ENCODE results near the gene TNIP1. TPM values are rescaled to one million over a fixed set of nuclear protein-coding genes. Genes with fewer than 3 reads are reported as not detected.
A peak's percentile ranks its signal among the peaks of the same experiment; 100 is the strongest.

TNIP1 gene
- total RNA-seq, 5 donors from 2014 or later (not counting 1 experiment from before 2014, with no cell fraction given) = 118 to 211 (median 170) TPM

- WGBS (ENCODE audit: insufficient coverage) = 77% methylated on average over 3 of the region's 7 CpGs
- H3K4me1 ChIP-seq (ENCODE audit: control insufficient read depth in 1 of 2, extremely low read depth in 1 of 2, insufficient read depth in 2 of 2, low read length in 2 of 2) = peaks cover 12 to 31% of the 10 kb centered on the region in 2 experiments
- POLR2A ChIA-PET = interaction anchor here (0.7 to 1.2 kb wide), 8 partner anchors 17 to 89 kb away, joined by 3 to 7 read pairs (median 4); no protein-coding TSS in a partner anchor
- H3K36me3 Mint-ChIP-seq = peaks cover 65% of the 10 kb centered on the region
- peak overlapping the region; percentile 4 to 56 (median 10) for H3K4me3 Mint-ChIP-seq
- H3K4me3 ChIP-seq (ENCODE audit: control insufficient read depth in 1 of 2, extremely low read depth in 1 of 2, low read length in 1 of 2) = no peak overlapping the region
- H3K9me3 Mint-ChIP-seq = no peaks in the 10 kb centered on the region
- H3K9me3 ChIP-seq = no peaks in the 10 kb centered on the region
- peak overlapping the region; percentile 56 for H3K27ac ChIP-seq (ENCODE audit: low read length)
- H3K4me1 Mint-ChIP-seq = peaks cover 41 to 59% (median 59%) of the 10 kb centered on the region in 3 donors
- peak overlapping the region; percentile 85 to 92 for H3K27ac Mint-ChIP-seq
- no peaks in the 10 kb centered on the region for H3K27me3 ChIP-seq (replicated peaks in 1 of 2; ENCODE audit: control insufficient read depth in 2 of 2, extremely low read depth in 1 of 2, insufficient read depth in 2 of 2, low read length in 1 of 2)
- H3K36me3 ChIP-seq (ENCODE audit: control insufficient read depth in 2 of 2, extremely low read depth in 1 of 2, insufficient read depth in 1 of 2, low read length in 1 of 2) = peaks cover 46 to 96% of the 10 kb centered on the region in 2 donors
- CTCF ChIA-PET = interaction anchor here (0.5 to 8.1 kb wide), 43 partner anchors 7 to 363 kb away, joined by 3 to 173 read pairs (median 5); partner anchors contain the start of genes ANXA6 (in 1 of the 2) and GM2A (in 1 of the 2)
- H3K27me3 Mint-ChIP-seq = no peaks in the 10 kb centered on the region
- peak in 3 of 4 experiments; percentile 24 to 46 (median 45) for ATAC-seq (replicated peaks in 1 of 4)
- DNase-seq = peak in 15 of 35 experiments; percentile 6 to 51 (median 29)
These were observed 44.6 kb upstream of the TNIP1 start for GRCh38 chr5:151125421-151125820.

DNA sequence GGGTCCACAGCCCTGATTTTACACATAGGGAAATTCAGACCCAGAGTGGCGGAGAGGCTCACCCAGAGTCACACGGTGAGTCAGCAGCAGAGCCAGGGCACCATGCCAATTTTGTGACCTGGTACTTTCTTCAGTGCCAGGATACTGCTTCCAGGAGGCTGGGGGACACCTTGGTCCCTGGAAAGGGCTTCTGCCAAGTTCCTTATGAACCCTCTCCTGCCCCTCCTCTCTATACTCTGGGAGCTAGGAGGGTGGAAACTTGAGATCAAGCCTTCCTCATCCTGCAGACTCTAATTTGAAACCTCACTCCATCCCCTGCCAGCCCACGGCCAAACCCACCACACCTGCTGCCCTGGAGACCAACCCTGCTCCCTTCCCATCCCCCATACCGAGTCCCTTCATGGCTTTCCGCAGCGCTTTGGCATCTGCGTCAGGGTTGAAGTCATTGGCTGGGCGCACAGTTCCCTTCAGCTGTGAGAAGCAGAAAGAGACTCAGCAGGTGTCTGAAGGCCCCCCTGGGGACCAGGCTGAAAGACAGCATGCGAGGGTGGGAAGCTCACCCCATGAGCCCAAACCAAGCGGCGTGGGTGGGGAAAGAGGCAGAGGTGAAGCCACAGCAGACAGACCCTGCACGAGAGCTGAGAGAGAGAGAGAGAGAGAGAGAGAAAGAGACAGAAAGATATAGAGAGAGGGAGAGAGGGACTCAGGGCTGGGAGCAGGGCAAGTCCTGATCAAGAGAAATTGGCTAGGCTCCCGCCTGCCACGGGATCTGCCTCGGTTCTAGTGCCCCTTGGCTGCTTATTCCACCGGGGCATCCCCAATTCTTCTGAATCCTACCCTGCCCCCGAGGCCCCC, 43.3 kb upstream of the TNIP1 start:
- POLR2A ChIA-PET = no interaction called here
- CTCF ChIA-PET = interaction anchor here (0.9 to 3.5 kb wide), 4 partner anchors 39 to 128 kb away, joined by 3 to 173 read pairs (median 6); partner anchors contain the start of gene GM2A (in 1 of the 2)
- Histone ChIP-seq H3K4me1 (ENCODE audit: control insufficient read depth in 1 of 2, extremely low read depth in 1 of 2, insufficient read depth in 2 of 2, low read length in 2 of 2) (peaks cover 12 to 31% of the 10 kb centered on the region in 2 experiments), H3K27ac (ENCODE audit: low read length) (peak overlapping the region; percentile 56), H3K36me3 (ENCODE audit: control insufficient read depth in 2 of 2, extremely low read depth in 1 of 2, insufficient read depth in 1 of 2, low read length in 1 of 2) (peaks cover 42 to 96% of the 10 kb centered on the region in 2 donors), H3K9me3 (no peaks in the 10 kb centered on the region), H3K27me3 (replicated peaks in 1 of 2; ENCODE audit: control insufficient read depth in 2 of 2, extremely low read depth in 1 of 2, insufficient read depth in 2 of 2, low read length in 1 of 2) (no peaks in the 10 kb centered on the region), H3K4me3 (ENCODE audit: control insufficient read depth in 1 of 2, extremely low read depth in 1 of 2, low read length in 1 of 2) (no peak overlapping the region)
- Mint-ChIP-seq H3K27me3 (no peaks in the 10 kb centered on the region), H3K36me3 (peaks cover 68% of the 10 kb centered on the region), H3K4me3 (peak overlapping the region in 1 of 3 donors; percentile 7), H3K4me1 (peaks cover 41 to 51% (median 49%) of the 10 kb centered on the region in 3 donors), H3K27ac (peak overlapping the region; percentile 86 to 92), H3K9me3 (no peaks in the 10 kb centered on the region)
- DNase-seq (peak in 16 of 35 experiments; percentile 10 to 46 (median 25)), ATAC-seq (replicated peaks in 1 of 4) (peak in 2 of 4 experiments; percentile 35 to 48)
- WGBS (ENCODE audit: insufficient coverage) = 71% methylated on average over 11 of the region's 17 CpGs

DNA sequence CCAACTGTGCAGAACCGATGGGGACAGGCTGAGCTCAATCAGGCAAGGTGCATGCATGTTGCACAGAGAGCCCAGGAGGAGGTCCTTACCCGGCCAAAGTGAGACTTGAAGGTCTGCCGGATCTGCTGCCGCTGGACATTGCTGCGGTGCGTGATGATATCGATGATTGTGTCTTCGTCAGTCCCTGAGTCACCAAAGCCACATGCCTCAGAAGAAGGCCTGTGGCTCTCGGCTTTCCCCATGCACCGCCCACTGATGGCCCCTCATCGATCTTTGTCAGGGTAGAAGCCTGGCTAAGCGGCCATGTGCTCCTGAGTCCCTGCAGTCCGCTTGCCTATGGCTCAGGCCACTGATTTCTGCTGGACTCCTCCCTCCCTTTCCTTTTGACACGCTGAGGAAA, 42.0 kb upstream of the TNIP1 start:
- H3K36me3 ChIP-seq (ENCODE audit: control insufficient read depth in 2 of 2, extremely low read depth in 1 of 2, insufficient read depth in 1 of 2, low read length in 1 of 2) = peaks cover 39 to 92% of the 10 kb centered on the region in 2 donors
- H3K36me3 Mint-ChIP-seq = peaks cover 59% of the 10 kb centered on the region
- H3K27ac ChIP-seq (ENCODE audit: low read length) = no peak overlapping the region
- ATAC-seq (replicated peaks in 1 of 4) (no peak), DNase-seq (no peak)
- peaks cover 41 to 42% (median 41%) of the 10 kb centered on the region in 3 donors for H3K4me1 Mint-ChIP-seq
- H3K9me3 Mint-ChIP-seq = no peaks in the 10 kb centered on the region
- peak overlapping the region; percentile 86 to 92 for H3K27ac Mint-ChIP-seq
- H3K27me3 Mint-ChIP-seq = no peaks in the 10 kb centered on the region
- no peaks in the 10 kb centered on the region for H3K27me3 ChIP-seq (replicated peaks in 1 of 2; ENCODE audit: control insufficient read depth in 2 of 2, extremely low read depth in 1 of 2, insufficient read depth in 2 of 2, low read length in 1 of 2)
- H3K9me3 ChIP-seq = no peaks in the 10 kb centered on the region
- H3K4me3 Mint-ChIP-seq = no peak overlapping the region
- no peak overlapping the region for H3K4me3 ChIP-seq (ENCODE audit: control insufficient read depth in 1 of 2, extremely low read depth in 1 of 2, low read length in 1 of 2)
- WGBS (ENCODE audit: insufficient coverage) = 94% methylated on average over 11 of the region's 14 CpGs
- POLR2A ChIA-PET = no interaction called here
- H3K4me1 ChIP-seq (ENCODE audit: control insufficient read depth in 1 of 2, extremely low read depth in 1 of 2, insufficient read depth in 2 of 2, low read length in 2 of 2) = peaks cover 12 to 31% of the 10 kb centered on the region in 2 experiments
- CTCF ChIA-PET = interaction anchor here (1.1 to 2.5 kb wide), 3 partner anchors 28 to 42 kb away, joined by 4 to 8 read pairs (median 4); no protein-coding TSS in a partner anchor

GRCh38 chr5:151121665-151122064, 40.8 kb upstream of the TNIP1 start:
- Mint-ChIP-seq H3K9me3 (no peaks in the 10 kb centered on the region), H3K4me1 (peaks cover 31 to 38% (median 34%) of the 10 kb centered on the region in 3 donors), H3K27me3 (no peaks in the 10 kb centered on the region), H3K36me3 (peaks cover 61% of the 10 kb centered on the region), H3K4me3 (no peak overlapping the region), H3K27ac (peak overlapping the region; percentile 57 to 58)
- CTCF ChIA-PET = interaction anchor here (1.1 to 2.5 kb wide), 3 partner anchors 29 to 44 kb away, joined by 4 to 8 read pairs (median 4); no protein-coding TSS in a partner anchor
- peaks cover 12 to 27% of the 10 kb centered on the region in 2 experiments for H3K4me1 ChIP-seq (ENCODE audit: control insufficient read depth in 1 of 2, extremely low read depth in 1 of 2, insufficient read depth in 2 of 2, low read length in 2 of 2)
- DNase-seq = no peak
- peaks cover 35 to 93% of the 10 kb centered on the region in 2 donors for H3K36me3 ChIP-seq (ENCODE audit: control insufficient read depth in 2 of 2, extremely low read depth in 1 of 2, insufficient read depth in 1 of 2, low read length in 1 of 2)
- H3K4me3 ChIP-seq (ENCODE audit: control insufficient read depth in 1 of 2, extremely low read depth in 1 of 2, low read length in 1 of 2) = no peak overlapping the region
- 100% methylated on average over 2 of the region's 5 CpGs for WGBS (ENCODE audit: insufficient coverage)
- H3K27me3 ChIP-seq (replicated peaks in 1 of 2; ENCODE audit: control insufficient read depth in 2 of 2, extremely low read depth in 1 of 2, insufficient read depth in 2 of 2, low read length in 1 of 2) = no peaks in the 10 kb centered on the region
- POLR2A ChIA-PET = no interaction called here
- no peak overlapping the region for H3K27ac ChIP-seq (ENCODE audit: low read length)
- no peaks in the 10 kb centered on the region for H3K9me3 ChIP-seq
- no peak for ATAC-seq (replicated peaks in 1 of 4)

DNA sequence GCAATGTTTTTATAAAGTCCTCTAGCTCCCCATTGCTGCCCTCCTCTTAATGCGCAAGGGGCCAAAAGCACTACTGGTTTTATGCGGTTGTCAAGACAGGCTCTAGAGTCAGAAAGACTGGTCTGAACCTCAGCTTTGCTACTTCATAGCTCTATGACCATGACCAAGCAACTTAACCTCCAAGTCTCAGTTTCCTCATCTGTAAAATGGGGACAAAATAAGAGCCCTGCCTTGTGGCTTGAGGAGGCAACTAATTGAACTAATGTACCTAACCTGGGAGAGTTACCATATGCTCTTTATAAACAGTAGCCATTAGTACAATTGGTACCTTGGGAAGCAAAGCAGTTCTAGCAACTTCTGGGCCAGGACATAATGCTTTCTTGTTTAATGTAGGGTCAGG, 40.3 kb upstream of the TNIP1 start:
- ATAC-seq (replicated peaks in 1 of 4) = no peak
- Histone ChIP-seq H3K4me1 (ENCODE audit: control insufficient read depth in 1 of 2, extremely low read depth in 1 of 2, insufficient read depth in 2 of 2, low read length in 2 of 2) (peaks cover 9 to 22% of the 10 kb centered on the region in 2 experiments), H3K4me3 (ENCODE audit: control insufficient read depth in 1 of 2, extremely low read depth in 1 of 2, low read length in 1 of 2) (no peak overlapping the region), H3K27me3 (replicated peaks in 1 of 2; ENCODE audit: control insufficient read depth in 2 of 2, extremely low read depth in 1 of 2, insufficient read depth in 2 of 2, low read length in 1 of 2) (no peaks in the 10 kb centered on the region), H3K36me3 (ENCODE audit: control insufficient read depth in 2 of 2, extremely low read depth in 1 of 2, insufficient read depth in 1 of 2, low read length in 1 of 2) (peaks cover 35 to 95% of the 10 kb centered on the region in 2 donors), H3K27ac (ENCODE audit: low read length) (no peak overlapping the region), H3K9me3 (no peaks in the 10 kb centered on the region)
- Mint-ChIP-seq H3K9me3 (no peaks in the 10 kb centered on the region), H3K4me3 (no peak overlapping the region), H3K4me1 (peaks cover 26 to 34% (median 28%) of the 10 kb centered on the region in 3 donors), H3K27ac (peak overlapping the region; percentile 31 to 67), H3K36me3 (peaks cover 58% of the 10 kb centered on the region), H3K27me3 (no peaks in the 10 kb centered on the region)
- ChIA-PET CTCF (no interaction called here), POLR2A (no interaction called here)
- DNase-seq = no peak
- no CpG with 5 or more reads among the region's 2 CpGs for WGBS (ENCODE audit: insufficient coverage)

- H3K4me1 ChIP-seq (ENCODE audit: control insufficient read depth in 1 of 2, extremely low read depth in 1 of 2, insufficient read depth in 2 of 2, low read length in 2 of 2) = peaks cover 2 to 12% of the 10 kb centered on the region in 2 experiments
- H3K4me3 ChIP-seq (ENCODE audit: control insufficient read depth in 1 of 2, extremely low read depth in 1 of 2, low read length in 1 of 2) = no peak overlapping the region
- peaks cover 11 to 21% (median 19%) of the 10 kb centered on the region in 3 donors for H3K4me1 Mint-ChIP-seq
- H3K4me3 Mint-ChIP-seq = no peak overlapping the region
- H3K9me3 Mint-ChIP-seq = no peaks in the 10 kb centered on the region
- ChIA-PET POLR2A (no interaction called here), CTCF (interaction anchor here in 1 of 2 donors (1.4 kb wide), 1 partner anchor 7 kb away, joined by 7 read pairs; no protein-coding TSS in a partner anchor)
- no peaks in the 10 kb centered on the region for H3K27me3 Mint-ChIP-seq
- H3K36me3 ChIP-seq (ENCODE audit: control insufficient read depth in 2 of 2, extremely low read depth in 1 of 2, insufficient read depth in 1 of 2, low read length in 1 of 2) = peaks cover 33 to 89% of the 10 kb centered on the region in 2 donors
- no peaks in the 10 kb centered on the region for H3K9me3 ChIP-seq
- H3K27ac ChIP-seq (ENCODE audit: low read length) = no peak overlapping the region
- H3K36me3 Mint-ChIP-seq = peaks cover 50% of the 10 kb centered on the region
- ATAC-seq (replicated peaks in 1 of 4) = no peak
- 100% methylated on average over 7 of the region's 7 CpGs for WGBS (ENCODE audit: insufficient coverage)
- peak overlapping the region; percentile 66 to 80 for H3K27ac Mint-ChIP-seq
- H3K27me3 ChIP-seq (replicated peaks in 1 of 2; ENCODE audit: control insufficient read depth in 2 of 2, extremely low read depth in 1 of 2, insufficient read depth in 2 of 2, low read length in 1 of 2) = no peaks in the 10 kb centered on the region
- DNase-seq = no peak
These were observed 38.2 kb upstream of the TNIP1 start for GRCh38 chr5:151118913-151119575.
